Tongue (tissue), 2 donors: ENCODE measurements around the gene PMM1. TPM values are rescaled to one million over a fixed set of nuclear protein-coding genes. Genes with fewer than 3 reads are reported as not detected.
A peak's percentile ranks its signal among the peaks of the same experiment; 100 is the strongest.

ENCODE experiments used
- DNase-seq: peaks from one replicate; pipeline ENCODE4 v3.0.0-alpha.2; 2015
- total RNA-seq: library from RNA; depleted of rRNA; stranded (reverse); fragments of >200 nt; gene quantifications from one replicate; pipeline ENCODE4 v1.2.3, GENCODE V29; 2014

Gene PMM1
- total RNA-seq, 1 donor from 2014 or later, result 22.9 TPM

DNA sequence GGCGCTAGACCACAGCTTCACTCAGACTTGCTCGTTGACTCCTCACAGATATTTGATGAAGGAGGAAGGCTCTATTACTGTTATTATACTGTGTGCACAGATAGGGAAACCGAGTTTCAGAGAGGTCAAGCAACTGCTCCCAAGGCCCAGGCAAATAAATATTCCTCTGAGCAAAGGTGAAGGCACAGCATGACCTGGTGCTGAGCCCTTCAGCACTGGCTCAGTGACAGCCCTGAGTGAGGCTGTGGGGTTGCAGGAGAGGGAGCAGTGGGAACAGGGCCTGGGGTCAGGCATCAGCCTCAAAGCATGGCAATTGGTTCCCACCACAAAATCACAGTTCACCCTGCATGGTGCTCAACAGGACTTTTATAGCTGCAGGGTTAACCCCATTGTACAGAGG is 52.4 kb downstream of the PMM1 start:
- DNase-seq, result no peak

DNA sequence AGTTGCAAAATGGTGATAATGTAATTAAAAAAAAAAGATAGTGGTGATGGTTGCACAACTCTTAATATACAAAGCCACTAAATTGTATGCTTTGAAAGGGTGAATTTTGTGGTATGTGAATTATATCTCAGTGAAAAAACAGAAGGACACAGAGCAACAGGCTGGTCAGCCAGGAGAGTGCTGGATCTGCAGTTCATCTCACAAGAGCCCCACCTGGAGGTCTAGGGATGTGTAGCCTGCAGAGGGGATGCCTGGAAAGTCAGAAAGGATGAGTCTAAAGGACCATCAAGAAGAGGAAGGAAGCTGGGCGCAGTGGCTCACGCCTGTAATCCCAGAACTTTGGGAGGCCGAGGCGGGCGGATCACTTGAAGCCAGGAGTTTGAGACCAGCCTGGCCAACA is 54.4 kb downstream of the PMM1 start:
- DNase-seq, result no peak

DNA sequence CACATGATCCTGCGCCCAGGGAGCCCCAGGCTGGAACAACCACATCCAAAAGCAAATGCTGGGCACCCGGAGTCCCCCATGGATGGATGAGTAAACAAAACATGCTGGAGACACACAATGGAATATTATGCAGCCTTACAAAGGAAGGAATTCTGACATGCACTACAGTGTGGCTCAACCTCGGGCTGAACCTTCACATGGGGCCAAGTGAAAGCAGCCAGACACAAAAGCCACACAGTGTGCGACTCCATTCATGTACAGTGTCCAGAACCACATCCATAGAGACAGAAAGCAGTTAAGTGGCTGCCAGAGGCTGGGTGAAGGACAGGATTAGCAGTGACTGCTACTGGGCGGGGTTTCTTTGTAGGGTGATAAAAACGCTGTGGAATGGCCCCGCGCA is 55.4 kb downstream of the PMM1 start:
- no peak for DNase-seq

DNA sequence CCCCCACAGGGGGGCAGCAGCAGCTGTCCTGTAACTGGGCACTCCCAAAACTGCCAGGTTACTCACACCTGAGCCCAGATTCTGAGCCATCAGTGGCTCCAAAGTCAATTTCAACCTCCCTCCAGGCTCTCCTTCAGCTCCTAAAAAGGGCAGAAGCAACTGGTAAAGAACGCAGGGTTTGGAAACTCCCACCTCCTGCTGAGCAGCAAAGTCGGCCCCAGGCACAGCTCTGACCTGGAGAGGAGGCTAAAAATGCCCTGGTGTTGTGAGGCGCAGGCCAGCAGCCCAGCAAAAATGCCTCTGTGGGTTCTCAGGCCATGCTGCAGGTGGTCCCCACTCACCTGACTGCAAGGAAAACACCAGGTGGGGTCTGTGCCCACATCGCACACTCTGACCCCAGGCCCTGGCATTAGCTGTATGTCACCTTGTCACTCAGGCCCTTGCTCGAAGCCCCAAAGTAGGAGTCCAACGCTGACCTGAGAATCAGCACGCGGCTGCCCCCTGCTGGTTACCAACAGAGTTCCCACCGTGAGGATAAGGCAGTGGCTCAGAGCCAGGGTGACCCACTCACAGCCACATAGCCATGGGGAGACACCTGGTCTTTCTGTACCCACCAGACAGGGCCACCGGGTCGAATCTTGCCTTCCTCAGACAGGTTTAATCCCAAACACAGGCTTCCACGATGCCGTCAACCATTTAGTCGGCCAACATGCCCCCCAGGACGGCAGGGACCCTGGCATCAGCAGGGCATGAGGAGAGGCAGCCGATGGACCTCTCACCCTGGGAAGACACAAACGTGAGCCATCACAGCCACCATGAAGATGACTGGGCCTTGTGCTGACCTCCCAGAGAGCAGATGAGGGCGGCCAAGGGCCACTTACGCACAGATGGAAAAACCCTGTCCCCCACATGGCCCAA is 56.5 kb downstream of the PMM1 start:
- DNase-seq, result peak; percentile 75

DNA sequence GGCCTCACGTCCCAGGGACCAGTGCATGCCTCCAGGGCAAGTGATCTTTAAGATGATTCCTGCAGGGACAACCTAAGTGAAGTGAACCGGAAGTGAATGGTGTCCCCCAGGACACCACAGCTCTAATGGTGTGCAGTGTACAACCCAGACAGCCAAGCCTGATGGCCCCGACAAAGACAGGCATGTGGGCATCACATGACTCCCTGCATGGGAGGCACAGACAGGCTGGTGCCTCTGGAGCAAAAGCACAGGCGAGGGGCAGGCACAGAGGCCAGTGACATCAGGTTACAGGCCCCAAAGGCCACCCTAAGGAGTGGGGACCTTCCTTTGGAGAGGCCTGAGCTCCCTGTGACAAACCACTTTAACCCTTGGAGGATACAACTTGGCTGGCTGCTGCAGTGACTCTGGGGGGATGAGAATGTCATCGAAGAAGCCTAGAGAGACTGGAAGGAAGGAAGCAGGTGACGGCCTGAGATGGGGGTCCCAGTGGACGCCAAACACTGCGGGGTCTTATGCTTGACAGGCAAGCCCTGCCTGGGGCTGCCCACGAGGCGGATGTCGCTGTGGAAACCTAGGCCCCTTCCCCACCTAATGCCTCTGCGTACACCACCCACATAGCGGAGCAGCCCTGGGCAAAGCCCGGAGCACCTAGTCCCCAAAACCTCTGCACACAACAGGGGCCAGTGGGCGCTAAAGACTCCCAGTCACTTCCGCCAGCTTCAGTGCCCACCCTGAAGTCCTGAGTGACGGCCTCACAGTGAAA is 57.7 kb downstream of the PMM1 start:
- no peak for DNase-seq

DNA sequence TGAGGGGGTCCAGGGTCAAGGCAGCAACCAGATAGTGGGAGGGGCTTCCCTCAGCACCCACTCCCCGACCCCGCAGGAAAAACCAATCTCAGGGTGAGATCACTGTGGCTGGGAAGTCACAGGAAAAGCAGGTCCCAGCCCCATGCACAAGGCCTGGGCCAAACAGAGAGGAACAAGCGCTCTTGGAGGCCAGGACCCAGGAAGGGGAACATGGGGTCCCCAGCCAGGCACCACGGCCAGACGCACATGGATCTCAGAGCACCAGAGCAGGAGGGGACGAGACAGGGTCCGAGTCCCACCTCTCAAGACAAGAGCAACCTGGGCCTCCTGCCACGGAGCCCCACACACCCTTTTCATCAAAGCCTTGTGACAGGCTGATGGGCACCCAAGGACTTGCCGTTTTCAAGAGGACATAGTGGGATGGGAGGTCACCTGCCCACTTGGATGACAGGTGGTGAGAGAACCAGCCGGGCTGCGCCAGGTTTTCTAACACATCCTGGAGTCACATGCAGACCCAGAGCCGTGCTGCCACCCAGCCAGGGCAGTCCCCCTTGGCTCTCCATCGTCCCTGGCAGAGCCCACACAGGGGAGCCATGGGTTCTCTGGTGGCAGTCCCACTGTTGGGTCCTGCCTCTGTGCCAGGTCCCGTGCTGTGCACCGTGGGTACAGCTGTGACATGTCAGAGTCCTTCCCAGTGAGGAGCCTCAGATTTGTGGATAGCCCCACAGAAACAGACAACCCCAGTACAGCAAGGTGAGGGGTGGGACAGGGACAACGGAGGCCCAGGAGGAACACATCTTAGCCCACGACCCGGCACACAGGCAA is 58.5 kb downstream of the PMM1 start:
- no peak for DNase-seq

DNA sequence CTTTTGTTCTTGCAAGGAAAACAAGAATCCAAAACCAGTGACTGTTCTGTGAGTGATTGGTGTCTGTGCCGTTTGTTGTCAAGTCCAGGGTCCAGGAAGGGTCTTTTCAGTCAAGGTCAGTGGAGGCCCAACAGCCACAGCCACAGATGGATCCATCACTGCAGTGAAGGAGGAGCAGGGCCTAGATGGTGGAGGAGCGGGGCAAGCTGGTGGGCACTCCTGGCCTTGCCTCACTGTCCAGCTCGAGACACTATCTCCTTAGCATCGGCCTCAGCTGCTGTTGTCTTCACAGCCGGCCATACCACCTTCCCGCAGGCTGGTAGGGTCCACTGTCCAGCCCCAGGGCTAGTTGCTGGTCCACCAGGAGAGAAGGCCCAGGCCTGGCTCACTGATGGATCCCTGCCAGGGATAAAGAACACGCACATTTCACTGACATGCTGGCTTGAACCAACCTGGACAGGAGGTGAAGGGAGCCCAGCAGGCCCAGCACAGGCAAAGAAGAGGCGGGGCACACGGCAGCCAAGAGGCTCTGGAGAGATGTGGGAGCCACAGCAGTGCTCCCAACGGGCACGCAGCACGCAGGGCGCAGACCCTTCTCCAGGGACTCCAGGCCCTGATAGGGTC is 60.6 kb downstream of the PMM1 start:
- no peak for DNase-seq

DNA sequence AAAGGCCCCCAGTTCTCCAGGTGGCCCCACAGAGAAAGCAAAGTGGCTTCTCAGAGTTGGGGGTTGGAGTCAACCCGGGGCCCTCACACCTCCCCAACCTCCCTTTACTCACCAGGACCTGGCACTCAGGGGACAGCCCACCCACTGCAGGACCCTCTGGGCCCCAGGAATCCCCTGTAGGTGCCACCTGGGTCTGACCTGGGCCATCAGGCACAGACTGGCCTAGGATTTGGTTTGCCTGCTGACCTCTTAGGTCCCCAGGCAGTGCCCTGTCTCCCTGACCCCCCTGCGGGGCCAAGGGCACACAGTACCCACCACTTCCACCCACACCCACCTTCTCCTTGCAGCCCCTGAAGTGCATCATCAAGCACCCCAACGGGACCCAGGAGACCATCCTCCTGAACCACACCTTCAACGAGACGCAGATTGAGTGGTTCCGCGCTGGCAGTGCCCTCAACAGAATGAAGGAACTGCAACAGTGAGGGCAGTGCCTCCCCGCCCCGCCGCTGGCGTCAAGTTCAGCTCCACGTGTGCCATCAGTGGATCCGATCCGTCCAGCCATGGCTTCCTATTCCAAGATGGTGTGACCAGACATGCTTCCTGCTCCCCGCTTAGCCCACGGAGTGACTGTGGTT is 61.4 kb downstream of the PMM1 start:
- no peak for DNase-seq

Other genes with a start within 250 kb of the PMM1 start
- 14.5 TPM for gene TEF, start 207.9 kb downstream of the PMM1 start, total RNA-seq
- 46.2 TPM for gene TOB2, start 143.0 kb downstream of the PMM1 start, total RNA-seq
- 37.1 TPM for gene PHF5A, start 121.1 kb downstream of the PMM1 start, total RNA-seq
- gene ACO2, start 120.7 kb downstream of the PMM1 start, total RNA-seq, result 207 TPM
- gene POLR3H, start 45.4 kb downstream of the PMM1 start, total RNA-seq, result 12.9 TPM
- 2.2 TPM for gene CSDC2, start 28.8 kb downstream of the PMM1 start, total RNA-seq
- gene DESI1, start 31.2 kb upstream of the PMM1 start, total RNA-seq, result 30.4 TPM
- gene XRCC6, start 31.5 kb upstream of the PMM1 start, total RNA-seq, result 240 TPM
- gene SNU13, start 99.0 kb upstream of the PMM1 start, total RNA-seq, result 68.6 TPM
- not detected for gene MEI1, start 109.7 kb upstream of the PMM1 start, total RNA-seq
- 16.5 TPM for gene CCDC134, start 210.8 kb upstream of the PMM1 start, total RNA-seq
- gene SREBF2, start 243.3 kb upstream of the PMM1 start, total RNA-seq, result 47.6 TPM